Kidney (tissue), 14 donors: Measurements from ENCODE around the gene IGFL1. TPM values are rescaled to one million over a fixed set of nuclear protein-coding genes. Genes with fewer than 3 reads are reported as not detected.

ENCODE experiments used
- DNase-seq, 5 donors: peaks; one replicate each; pipeline ENCODE4 v3.0.0-alpha.2; 2013 to 2020
- FAIRE-seq: peaks from 2 replicates; lab custom pipeline; 2012; peaks lifted over from hg19 to GRCh38; lab: Jason Lieb, UNC
- H3K27ac ChIP-seq, 2 donors: one replicate each; pipeline ENCODE4 v1.7.0; 2013; ENCODE audit warnings: low read depth in 2 of 2, low read length in 2 of 2, inconsistent platforms in 1 of 2
- H3K27me3 ChIP-seq: one replicate; pipeline ENCODE4 v1.7.1; 2013; ENCODE audit warnings: low read length, inconsistent platforms; ENCODE audit not compliant: control insufficient read depth, insufficient read depth
- H3K36me3 ChIP-seq, 3 donors: one replicate each; pipeline versions ENCODE4 v1.7.0 to v1.7.1; 2013; ENCODE audit warnings: low read length in 3 of 3, control low read depth in 1 of 3, inconsistent platforms in 1 of 3; ENCODE audit not compliant: insufficient read depth in 3 of 3, control insufficient read depth in 2 of 3
- H3K4me1 ChIP-seq, 3 donors: one replicate each; pipeline versions ENCODE4 v1.7.0 to v1.7.1; 2013; ENCODE audit warnings: low read length in 3 of 3, inconsistent platforms in 1 of 3, low read depth in 1 of 3; ENCODE audit not compliant: control insufficient read depth in 2 of 3, insufficient read depth in 2 of 3
- H3K4me3 ChIP-seq, 3 donors: one replicate each; pipeline versions ENCODE4 v1.7.0 to v1.8.1; 2013; ENCODE audit warnings: low read length in 3 of 3, control low read depth in 1 of 3, inconsistent platforms in 1 of 3
- H3K9ac ChIP-seq, 3 donors: one replicate each; pipeline versions ENCODE4 v1.7.0 to v1.7.1; 2013; ENCODE audit warnings: low read length in 3 of 3, control low read depth in 1 of 3, inconsistent platforms in 1 of 3
- H3K9me3 ChIP-seq, 3 donors: one replicate each; pipeline versions ENCODE4 v1.7.0 to v1.7.1; 2013; ENCODE audit warnings: low read length in 3 of 3, control low read depth in 1 of 3, inconsistent platforms in 1 of 3; ENCODE audit not compliant: control insufficient read depth in 2 of 3, insufficient read depth in 1 of 3
- intact Hi-C: fragments of 100-400 bp; cut with DNase I; formaldehyde crosslinking; loops from one replicate; pipeline ENCODE4 v1.11.1; 2022
- polyA plus RNA-seq: library from polyadenylated mRNA; stranded (reverse); fragments of 350-450 nt; fragmentation: Illumina TruSeq; extraction: RNeasy Lipid Tissue Mini Kit (QIAGEN cat#74804); gene quantifications from one replicate; pipeline ENCODE4 v1.2.3, GENCODE V29; 2014; ENCODE audit warnings: low read depth, low replicate concordance; ENCODE audit not compliant: insufficient read depth
- total RNA-seq: library from RNA; stranded (reverse); fragmentation: NEBNext Ultra II Directional; extraction: Animal tissue kit (Norgen Biotek cat#: 25700); gene quantifications from one replicate; pipeline ENCODE4 v1.2.1, GENCODE V29; 2021
- TF ChIP-seq, protein P1 (sequence below): IDR thresholded peaks from 3 replicates; pipeline ENCODE4 v1.5.1; 2012; ENCODE audit warnings: mild to moderate bottlenecking, moderate library complexity, borderline replicate concordance; ENCODE audit not compliant: insufficient read depth; ENCODE audit errors: extremely low read depth
- donor health status: control.
- donor health status: control.
- donor health status: control.
- donor health status: control.
- donor health status: control.
- donor health status: DM: yes; HTN: yes; CAD: no.
- donor health status: Normal renal cell carcinoma (clear cell type).

Gene IGFL1
- total and polyA plus RNA-seq, 2 donors from 2014 or later: not detected

DNA sequence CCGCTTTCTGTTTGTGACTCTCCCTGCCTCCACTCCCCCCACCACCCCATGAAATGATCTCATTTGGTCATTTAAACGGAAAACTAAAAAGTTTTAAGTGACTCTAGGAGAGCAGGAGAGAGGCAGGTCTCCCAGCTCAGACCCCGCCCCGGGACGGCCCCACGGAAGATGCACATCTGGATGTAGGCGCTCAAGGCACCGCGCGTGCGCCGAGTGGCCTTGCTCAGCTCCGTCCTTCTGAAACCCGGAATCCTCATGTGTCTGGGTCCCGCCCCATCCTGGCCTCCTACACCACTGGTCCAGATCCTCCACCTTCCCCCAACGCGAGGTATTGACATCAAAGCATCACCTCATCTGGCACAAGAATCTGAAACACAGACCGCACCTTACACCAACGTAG lies 15.7 kb upstream of the IGFL1 start:
- H3K36me3 ChIP-seq: no peaks in the 10 kb centered on the region
- no peak overlapping the region for H3K27ac ChIP-seq
- no peaks in the 10 kb centered on the region for H3K9me3 ChIP-seq
- intact Hi-C loops: no loop called here
- TF ChIP-seq, protein P1, sequence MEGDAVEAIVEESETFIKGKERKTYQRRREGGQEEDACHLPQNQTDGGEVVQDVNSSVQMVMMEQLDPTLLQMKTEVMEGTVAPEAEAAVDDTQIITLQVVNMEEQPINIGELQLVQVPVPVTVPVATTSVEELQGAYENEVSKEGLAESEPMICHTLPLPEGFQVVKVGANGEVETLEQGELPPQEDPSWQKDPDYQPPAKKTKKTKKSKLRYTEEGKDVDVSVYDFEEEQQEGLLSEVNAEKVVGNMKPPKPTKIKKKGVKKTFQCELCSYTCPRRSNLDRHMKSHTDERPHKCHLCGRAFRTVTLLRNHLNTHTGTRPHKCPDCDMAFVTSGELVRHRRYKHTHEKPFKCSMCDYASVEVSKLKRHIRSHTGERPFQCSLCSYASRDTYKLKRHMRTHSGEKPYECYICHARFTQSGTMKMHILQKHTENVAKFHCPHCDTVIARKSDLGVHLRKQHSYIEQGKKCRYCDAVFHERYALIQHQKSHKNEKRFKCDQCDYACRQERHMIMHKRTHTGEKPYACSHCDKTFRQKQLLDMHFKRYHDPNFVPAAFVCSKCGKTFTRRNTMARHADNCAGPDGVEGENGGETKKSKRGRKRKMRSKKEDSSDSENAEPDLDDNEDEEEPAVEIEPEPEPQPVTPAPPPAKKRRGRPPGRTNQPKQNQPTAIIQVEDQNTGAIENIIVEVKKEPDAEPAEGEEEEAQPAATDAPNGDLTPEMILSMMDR: no peak
- no peaks in the 10 kb centered on the region for H3K27me3 ChIP-seq
- FAIRE-seq (no peak), DNase-seq (no peak)
- no peak overlapping the region for H3K9ac ChIP-seq
- peaks cover 0 to 4% (median 0%) of the 10 kb centered on the region in 3 donors for H3K4me1 ChIP-seq
- no peak overlapping the region for H3K4me3 ChIP-seq

GRCh38 chr19:46216612-46217011 lies 12.9 kb upstream of the IGFL1 start:
- H3K4me1 ChIP-seq: peaks cover 0 to 2% (median 0%) of the 10 kb centered on the region in 3 donors
- H3K9me3 ChIP-seq: no peaks in the 10 kb centered on the region
- intact Hi-C loops: no loop called here
- DNase-seq: peak in 1 of 5 donors; percentile 8
- no peaks in the 10 kb centered on the region for H3K27me3 ChIP-seq
- TF ChIP-seq, protein P1: no peak
- no peaks in the 10 kb centered on the region for H3K36me3 ChIP-seq
- H3K4me3 ChIP-seq: no peak overlapping the region
- no peak overlapping the region for H3K9ac ChIP-seq
- FAIRE-seq: no peak
- H3K27ac ChIP-seq: no peak overlapping the region

GRCh38 chr19:46217476-46217875 lies 12.1 kb upstream of the IGFL1 start:
- peak in 1 of 5 donors; percentile 29 for DNase-seq
- no peak for FAIRE-seq
- H3K27ac ChIP-seq: no peak overlapping the region
- H3K9ac ChIP-seq: no peak overlapping the region
- H3K36me3 ChIP-seq: no peaks in the 10 kb centered on the region
- H3K4me3 ChIP-seq: no peak overlapping the region
- TF ChIP-seq, protein P1: no peak
- intact Hi-C loops: no loop called here
- H3K27me3 ChIP-seq: no peaks in the 10 kb centered on the region
- no peaks in the 10 kb centered on the region for H3K4me1 ChIP-seq
- H3K9me3 ChIP-seq: no peaks in the 10 kb centered on the region

DNA sequence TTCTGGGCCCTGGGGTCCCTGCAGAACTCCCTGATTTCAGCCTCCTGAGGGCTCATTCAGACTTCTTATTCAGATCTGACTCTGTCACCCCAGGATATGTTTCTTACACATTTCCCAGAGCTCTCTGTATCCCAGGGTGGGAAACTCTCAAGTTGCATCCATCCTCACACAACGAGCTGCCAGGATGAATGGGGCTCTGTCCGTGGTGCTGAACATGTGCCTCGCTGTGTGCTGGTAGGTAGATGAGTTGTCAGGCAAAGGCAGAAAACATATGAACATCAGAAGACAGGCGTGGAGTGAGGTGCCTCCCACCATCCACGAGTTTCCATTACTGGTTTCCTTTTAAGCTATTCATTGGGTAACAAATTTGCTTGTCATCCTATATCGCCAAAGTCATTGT lies 11.4 kb upstream of the IGFL1 start:
- H3K4me1 ChIP-seq: no peaks in the 10 kb centered on the region
- H3K27ac ChIP-seq: no peak overlapping the region
- H3K4me3 ChIP-seq: no peak overlapping the region
- DNase-seq (peak; percentile 18 to 80 (median 69)), FAIRE-seq (no peak)
- H3K36me3 ChIP-seq: no peaks in the 10 kb centered on the region
- no peaks in the 10 kb centered on the region for H3K9me3 ChIP-seq
- H3K27me3 ChIP-seq: no peaks in the 10 kb centered on the region
- intact Hi-C loops: no loop called here
- no peak overlapping the region for H3K9ac ChIP-seq
- TF ChIP-seq, protein P1: no peak
